Mammary epithelial cell (primary cell): ENCODE data around the gene VWA3A.

ENCODE experiments used
- CTCF ChIP-seq, 2 donors: IDR thresholded peaks in 1 of 2; conservative IDR thresholded peaks in 1 of 2; 2 replicates each; pipeline ENCODE4 v1.5.1; 2011 to 2012; ENCODE audit warnings: inconsistent platforms in 2 of 2, low read length in 2 of 2, mild to moderate bottlenecking in 2 of 2, control low read depth in 1 of 2, low read depth in 1 of 2; ENCODE audit not compliant: insufficient read depth in 1 of 2; ENCODE audit errors: extremely low read depth in 1 of 2
- EZH2 ChIP-seq: IDR thresholded peaks from 2 replicates; pipeline ENCODE4 v1.6.1; 2012; ENCODE audit warnings: low read length, inconsistent platforms, borderline replicate concordance

GRCh38 chr16:22183335-22183734 lies 91.0 kb downstream of the VWA3A start:
- TF ChIP-seq CTCF (conservative IDR thresholded peaks at IDR 0.05 in 1 of 2, IDR thresholded peaks at IDR 0.05 in 1 of 2; ENCODE audit: extremely low read depth in 1 of 2, insufficient read depth in 1 of 2, low read depth in 1 of 2, low read length in 2 of 2) (no peak), EZH2 (no peak)
